Testis (tissue), 2 donors: ENCODE data around the gene CASP2.

Experiments
- CTCF ChIP-seq, 3 experiments: fragments of 450-650 bp in 2 of 3; fragments of 200-600 bp in 1 of 3; sonication (generic) in 1 of 3; IDR thresholded peaks; one replicate each; pipeline ENCODE4 v1.5.1; 2016 to 2019; ENCODE audit warnings: antibody characterized with exemption in 3 of 3, mild to moderate bottlenecking in 2 of 3, moderate library complexity in 1 of 3
- POLR2A ChIP-seq: fragments of 450-650 bp; IDR thresholded peaks from one replicate; pipeline ENCODE4 v1.6.1; 2017; ENCODE audit warnings: antibody characterized with exemption, mild to moderate bottlenecking, moderate library complexity

GRCh38 chr7:143299346-143299745 is 11.2 kb downstream of the CASP2 start:
- TF ChIP-seq CTCF (IDR thresholded peaks at IDR 0.05) (no peak), POLR2A (no peak)
